ENCODE measurements around the gene ZFC3H1.

GRCh38 chr12:71638499-71638898, 25.1 kb downstream of the ZFC3H1 start:
- TF ChIP-seq CTCF (conservative IDR thresholded peaks at IDR 0.05; ENCODE audit: low read length) (no peak), EZH2phosphoT487 (IDR thresholded peaks at IDR 0.05; ENCODE audit: borderline replicate concordance) (no peak)
